B cell (primary cell): ENCODE data around the gene SHISAL2A. TPM values are rescaled to one million over a fixed set of nuclear protein-coding genes. Genes with fewer than 3 reads are reported as not detected.
A peak's percentile ranks its signal among the peaks of the same experiment; 100 is the strongest.

ENCODE experiments used
- ATAC-seq: fragments of 200-7000 bp; cut with Tn5 transposase; one replicate; pipeline ENCODE4 v1.10.0; 2021; ENCODE audit warnings: low read depth, mild to moderate bottlenecking, moderate number of reproducible peaks, moderate library complexity
- CTCF ChIA-PET: fragments of 350-600 bp; sonication (Branson Sonifier 250); formaldehyde crosslinking; loops from one replicate; lab custom pipeline; 2021; ENCODE audit warnings: antibody characterized with exemption, inconsistent platforms; lab: Charles Lee
- POLR2A ChIA-PET: fragments of 350-600 bp; sonication (Branson Sonifier 250); formaldehyde crosslinking; loops from one replicate; lab custom pipeline; 2021; ENCODE audit warnings: antibody characterized with exemption; lab: Charles Lee
- DNase-seq: peaks from one replicate; pipeline ENCODE4 v3.0.0; 2013
- H2AFZ ChIP-seq: 2 replicates; pipeline ENCODE4 v1.6.1; 2012; ENCODE audit warnings: mild to moderate bottlenecking, low read depth, low read length; ENCODE audit not compliant: insufficient read depth, poor library complexity, severe bottlenecking
- H3K27ac ChIP-seq, 2 donors: 1 replicate in 1 of 2; 2 replicates in 1 of 2; pipeline ENCODE4 v1.5.1; 2012 to 2013; ENCODE audit warnings: low read length in 2 of 2, mild to moderate bottlenecking in 2 of 2, moderate library complexity in 1 of 2
- H3K27me3 ChIP-seq, 4 experiments: fragments of 200-600 bp in 1 of 4; sonication (generic) in 1 of 4; replicated peaks in 1 of 4; 1 replicate in 2 of 4; 2 replicates in 2 of 4; pipeline versions ENCODE4 v1.6.1 to v1.7.0; 2013 to 2016; ENCODE audit warnings: low read length in 3 of 4, mild to moderate bottlenecking in 2 of 4, mixed read lengths in 1 of 4, moderate library complexity in 1 of 4; ENCODE audit not compliant: insufficient read depth in 4 of 4, control insufficient read depth in 3 of 4; ENCODE audit errors: control extremely low read depth in 1 of 4
- H3K36me3 ChIP-seq, 2 experiments: replicated peaks in 1 of 2; 1 replicate in 1 of 2; 2 replicates in 1 of 2; pipeline versions ENCODE4 v1.6.1 to v1.7.1; 2013; ENCODE audit warnings: low read length in 1 of 2; ENCODE audit not compliant: insufficient read depth in 2 of 2, control insufficient read depth in 1 of 2; ENCODE audit errors: control extremely low read depth in 1 of 2, extremely low read depth in 1 of 2
- H3K4me1 ChIP-seq, 2 donors: fragments of 200-600 bp in 1 of 2; sonication (generic) in 1 of 2; 1 replicate in 1 of 2; 2 replicates in 1 of 2; pipeline versions ENCODE4 v1.5.1 to v1.6.1; 2013 to 2017; ENCODE audit warnings: low read length in 2 of 2; ENCODE audit not compliant: control insufficient read depth in 2 of 2, insufficient read depth in 2 of 2
- H3K4me2 ChIP-seq: replicated peaks from 2 replicates; pipeline ENCODE3; 2012; ENCODE audit warnings: mild to moderate bottlenecking, low read depth, low read length; ENCODE audit not compliant: poor library complexity, severe bottlenecking
- H3K4me3 ChIP-seq, 5 experiments: fragments of 200-600 bp in 1 of 5; sonication (generic) in 1 of 5; 1 replicate in 3 of 5; 2 replicates in 2 of 5; pipeline versions ENCODE4 v1.5.1 to v1.7.0; 2011 to 2016; ENCODE audit warnings: low read length in 4 of 5, mild to moderate bottlenecking in 4 of 5, low read depth in 2 of 5, control low read depth in 1 of 5, moderate library complexity in 1 of 5; ENCODE audit not compliant: insufficient read depth in 1 of 5; ENCODE audit errors: control extremely low read depth in 1 of 5, extremely low read depth in 1 of 5
- H3K79me2 ChIP-seq: fragments of 200-600 bp; sonication (generic); one replicate; pipeline ENCODE4 v1.6.0; 2016; ENCODE audit warnings: low read length; ENCODE audit not compliant: control insufficient read depth, insufficient read depth
- H3K9ac ChIP-seq: fragments of 200-600 bp; sonication (generic); 2 replicates; pipeline ENCODE4 v1.6.1; 2017; ENCODE audit warnings: mild to moderate bottlenecking, low read length, moderate library complexity
- H3K9me3 ChIP-seq, 3 donors: one replicate each; pipeline versions ENCODE4 v1.6.1 to v1.7.1; 2013; ENCODE audit warnings: low read length in 2 of 3; ENCODE audit not compliant: control insufficient read depth in 2 of 3, insufficient read depth in 1 of 3; ENCODE audit errors: control extremely low read depth in 1 of 3
- H4K20me1 ChIP-seq: 2 replicates; pipeline ENCODE4 v1.6.0; 2012; ENCODE audit warnings: mild to moderate bottlenecking, low read length; ENCODE audit not compliant: insufficient read depth, control insufficient read depth, poor library complexity, severe bottlenecking
- H3K27ac Mint-ChIP-seq: one replicate; pipeline ENCODE4 v1.8.0; 2021; ENCODE audit warnings: mixed read lengths
- H3K27me3 Mint-ChIP-seq: one replicate; pipeline ENCODE4 v1.8.0; 2021; ENCODE audit warnings: mixed read lengths
- H3K4me1 Mint-ChIP-seq: one replicate; pipeline ENCODE4 v1.8.0; 2021; ENCODE audit warnings: mixed read lengths
- H3K4me3 Mint-ChIP-seq: one replicate; pipeline ENCODE4 v1.8.0; 2021; ENCODE audit warnings: mixed read lengths
- H3K9me3 Mint-ChIP-seq: one replicate; pipeline ENCODE4 v1.8.0; 2022; ENCODE audit warnings: mixed read lengths; ENCODE audit not compliant: insufficient read depth
- CTCF ChIP-seq: fragments of 200-600 bp; IDR thresholded peaks from one replicate; pipeline ENCODE4 v1.8.0; 2022; ENCODE audit warnings: antibody characterized with exemption, mild to moderate bottlenecking
- EZH2 ChIP-seq: IDR thresholded peaks from 2 replicates; pipeline ENCODE4 v1.6.1; 2012; ENCODE audit warnings: borderline replicate concordance, low read depth, mild to moderate bottlenecking, moderate library complexity, low read length; ENCODE audit not compliant: insufficient read depth, poor library complexity, severe bottlenecking
- WGBS: methylation state at CpG from one replicate; pipeline ENCODE4 v1.1.5; 2013; ENCODE audit warnings: missing lambda C conversion rate; ENCODE audit not compliant: insufficient coverage; 5-methylcytosine and 5-hydroxymethylcytosine counted together
- intact Hi-C: fragments of 100-400 bp; cut with micrococcal nuclease; formaldehyde crosslinking; loops from one replicate; pipeline ENCODE4 v1.10.0; 2022
- polyA plus RNA-seq: library from polyadenylated mRNA; depleted of rRNA; stranded (reverse); fragments of >200 nt; gene quantifications from 2 replicates; pipeline ENCODE4 v1.2.3, GENCODE V29; 2012
- total RNA-seq, 2 donors: library from RNA; stranded (reverse); fragments of 120-200 nt in 1 of 2; gene quantifications; 1 replicate in 1 of 2; 2 replicates in 1 of 2; pipeline versions ENCODE4 v1.2.3 to v1.2.4, GENCODE V29; 2013 to 2022

Gene SHISAL2A
- total and polyA plus RNA-seq, 2 donors (not counting 1 experiment from before 2014, with no cell fraction given): 63.3 to 91.0 TPM

DNA sequence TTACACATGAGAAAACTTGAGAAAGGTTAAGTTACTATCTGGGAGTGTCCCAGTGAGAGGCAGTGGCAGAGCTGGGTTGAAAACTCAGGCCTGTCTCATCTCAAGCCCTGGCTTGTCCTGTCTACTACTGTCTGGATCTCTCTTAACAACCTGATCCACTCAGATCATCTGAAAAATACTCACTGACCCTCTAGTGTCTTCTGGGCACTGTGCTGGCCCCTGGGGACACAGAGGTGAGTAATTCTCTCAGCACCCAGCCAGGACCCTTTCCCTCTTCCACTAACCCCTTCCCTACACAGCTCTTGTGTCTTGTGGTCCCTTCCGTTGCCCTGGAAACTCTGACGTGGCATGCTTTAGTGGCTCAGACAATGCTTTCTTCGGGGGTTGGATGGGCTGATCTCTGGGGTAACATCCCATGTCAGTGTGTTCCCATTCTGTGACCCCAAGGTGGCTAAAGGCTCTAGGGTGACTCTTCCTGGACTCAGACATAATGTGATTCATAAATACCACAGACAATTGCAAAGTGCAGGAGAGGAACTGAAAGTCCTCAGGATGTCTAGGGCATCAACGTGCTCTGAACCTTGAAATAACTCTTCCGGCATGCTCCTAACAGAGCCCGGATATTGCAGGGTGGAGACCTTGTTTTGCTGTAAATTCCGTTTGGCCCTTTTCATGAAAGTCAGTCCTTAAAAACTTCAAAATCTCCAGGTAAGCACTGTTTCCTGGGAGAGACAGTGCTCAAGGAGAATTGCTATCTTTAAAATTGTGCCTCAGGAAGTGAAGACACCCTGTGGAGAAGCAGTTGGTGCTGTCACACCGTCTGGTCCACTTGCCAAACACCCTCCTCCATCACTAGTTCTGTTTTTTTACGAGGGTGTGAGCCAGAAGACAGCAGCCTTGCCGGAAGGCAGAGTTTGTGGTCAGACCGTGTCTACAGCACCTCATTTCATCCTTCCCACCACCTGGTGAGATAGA lies 4.0 kb downstream of the SHISAL2A start:
- intact Hi-C loops: loop anchor here (1.0 to 5.0 kb wide), 7 partner anchors 22 to 271 kb away; partner anchors contain the start of genes CC2D1B, GPX7, ORC1 and PRPF38A
- H3K4me1 Mint-ChIP-seq: peaks cover 79% of the 10 kb centered on the region
- H3K27me3 Mint-ChIP-seq: no peaks in the 10 kb centered on the region
- Histone ChIP-seq H3K27ac (peak overlapping the region; percentile 86 to 99), H3K36me3 (peaks cover 0 to 5% of the 10 kb centered on the region in 2 experiments), H3K79me2 (peaks cover 79% of the 10 kb centered on the region), H3K4me1 (peaks cover 85 to 92% of the 10 kb centered on the region in 2 donors), H2AFZ (peak overlapping the region; percentile 33), H3K9ac (peak overlapping the region; percentile 47), H3K4me3 (peak overlapping the region; percentile 25 to 50 (median 39)), H3K4me2 (peak overlapping the region; percentile 75), H3K27me3 (no peaks in the 10 kb centered on the region), H4K20me1 (no peaks in the 10 kb centered on the region), H3K9me3 (peaks cover 0 to 5% (median 0%) of the 10 kb centered on the region in 3 donors)
- CTCF ChIA-PET: interaction anchor here (0.6 to 7.3 kb wide), 6 partner anchors 10 to 84 kb away, joined by 3 to 42 read pairs (median 5); partner anchors contain the start of gene TUT4
- WGBS: 6% methylated on average over 7 of the region's 11 CpGs
- POLR2A ChIA-PET: interaction anchor here (0.5 to 3.7 kb wide), 8 partner anchors 8 to 1719 kb away, joined by 3 to 27 read pairs (median 4); partner anchors contain the start of gene TUT4
- TF ChIP-seq EZH2: no peak
- no peak for TF ChIP-seq CTCF
- peak; percentile 95 for DNase-seq
- H3K4me3 Mint-ChIP-seq: peak overlapping the region; percentile 91
- peak overlapping the region; percentile 100 for H3K27ac Mint-ChIP-seq
- ATAC-seq: peak; percentile 69
- H3K9me3 Mint-ChIP-seq: peaks cover 5% of the 10 kb centered on the region
